Immature natural killer cell (primary cell): ENCODE results near the gene TPRG1. TPM values are rescaled to one million over a fixed set of nuclear protein-coding genes. Genes with fewer than 3 reads are reported as not detected.

Experiments
- DNase-seq, 3 donors: peaks; one replicate each; pipeline ENCODE4 v3.0.0; 2022; ENCODE audit warnings: mixed read lengths in 1 of 3
- H3K27ac Mint-ChIP-seq, 6 donors: one replicate each; pipeline ENCODE4 v1.8.0; 2020; ENCODE audit warnings: mixed read lengths in 6 of 6, mild to moderate bottlenecking in 5 of 6, inconsistent platforms in 4 of 6, moderate library complexity in 3 of 6
- H3K27me3 Mint-ChIP-seq, 3 donors: one replicate each; pipeline ENCODE4 v1.8.0; 2020 to 2021; ENCODE audit warnings: low read depth in 3 of 3, mild to moderate bottlenecking in 3 of 3, mixed read lengths in 3 of 3, moderate library complexity in 3 of 3, inconsistent platforms in 1 of 3
- H3K36me3 Mint-ChIP-seq, 3 donors: one replicate each; pipeline ENCODE4 v1.8.0; 2020; ENCODE audit warnings: mixed read lengths in 3 of 3, inconsistent platforms in 2 of 3, mild to moderate bottlenecking in 2 of 3
- H3K4me1 Mint-ChIP-seq, 2 donors: one replicate each; pipeline ENCODE4 v1.8.0; 2020; ENCODE audit warnings: inconsistent platforms in 2 of 2, mild to moderate bottlenecking in 2 of 2, mixed read lengths in 2 of 2, moderate library complexity in 1 of 2
- H3K4me3 Mint-ChIP-seq, 5 donors: one replicate each; pipeline ENCODE4 v1.8.0; 2020; ENCODE audit warnings: mild to moderate bottlenecking in 5 of 5, mixed read lengths in 5 of 5, inconsistent platforms in 3 of 5, moderate library complexity in 3 of 5
- H3K9me3 Mint-ChIP-seq, 6 donors: one replicate each; pipeline ENCODE4 v1.8.0; 2020; ENCODE audit warnings: mild to moderate bottlenecking in 6 of 6, mixed read lengths in 6 of 6, inconsistent platforms in 4 of 6, moderate library complexity in 3 of 6
- polyA plus RNA-seq, 3 donors: library from polyadenylated mRNA; unstranded; fragments of 300-500 nt; fragmentation: Illumina TruSeq; gene quantifications; one replicate each; pipeline ENCODE4 v1.2.3, GENCODE V29; 2021

The TPRG1 gene
- polyA plus RNA-seq, 3 donors from 2014 or later, result 0.38 to 6.0 TPM; not detected in 1

- no peak overlapping the region for H3K4me3 Mint-ChIP-seq
- no peaks in the 10 kb centered on the region for H3K9me3 Mint-ChIP-seq
- H3K27ac Mint-ChIP-seq, result no peak overlapping the region
- peaks cover 7 to 13% of the 10 kb centered on the region in 2 donors for H3K4me1 Mint-ChIP-seq
- no peak for DNase-seq
- no peaks in the 10 kb centered on the region for H3K36me3 Mint-ChIP-seq
- peaks cover 0 to 3% (median 0%) of the 10 kb centered on the region in 3 donors for H3K27me3 Mint-ChIP-seq
These were observed 183.3 kb downstream of the TPRG1 start for GRCh38 chr3:189355115-189355480.

GRCh38 chr3:189355481-189356201 lies 183.9 kb downstream of the TPRG1 start:
- DNase-seq, result peak in 1 of 3 donors; percentile 21
- H3K36me3 Mint-ChIP-seq, result no peaks in the 10 kb centered on the region
- peak overlapping the region in 2 of 5 donors; percentile 3 to 36 for H3K4me3 Mint-ChIP-seq
- peaks cover 0 to 3% (median 0%) of the 10 kb centered on the region in 3 donors for H3K27me3 Mint-ChIP-seq
- peak overlapping the region in 3 of 6 donors; percentile 9 to 24 (median 18) for H3K27ac Mint-ChIP-seq
- H3K9me3 Mint-ChIP-seq, result no peaks in the 10 kb centered on the region
- H3K4me1 Mint-ChIP-seq, result peaks cover 7 to 13% of the 10 kb centered on the region in 2 donors

- Mint-ChIP-seq H3K4me3 (no peak overlapping the region), H3K4me1 (peaks cover 7 to 13% of the 10 kb centered on the region in 2 donors), H3K27me3 (peaks cover 0 to 3% (median 0%) of the 10 kb centered on the region in 3 donors), H3K27ac (no peak overlapping the region), H3K9me3 (no peaks in the 10 kb centered on the region), H3K36me3 (no peaks in the 10 kb centered on the region)
- DNase-seq, result no peak
These were observed 188.5 kb downstream of the TPRG1 start for GRCh38 chr3:189360291-189360690.

- DNase-seq, result no peak
- peaks cover 0 to 3% (median 0%) of the 10 kb centered on the region in 3 donors for H3K27me3 Mint-ChIP-seq
- H3K4me3 Mint-ChIP-seq, result no peak overlapping the region
- H3K27ac Mint-ChIP-seq, result no peak overlapping the region
- no peaks in the 10 kb centered on the region for H3K9me3 Mint-ChIP-seq
- H3K36me3 Mint-ChIP-seq, result no peaks in the 10 kb centered on the region
- H3K4me1 Mint-ChIP-seq, result peaks cover 0 to 4% of the 10 kb centered on the region in 2 donors
These were observed 189.5 kb downstream of the TPRG1 start for GRCh38 chr3:189361103-189361835.

GRCh38 chr3:189363590-189364255 lies 192.0 kb downstream of the TPRG1 start:
- H3K27ac Mint-ChIP-seq, result no peak overlapping the region
- DNase-seq, result no peak
- no peak overlapping the region for H3K4me3 Mint-ChIP-seq
- H3K27me3 Mint-ChIP-seq, result no peaks in the 10 kb centered on the region
- no peaks in the 10 kb centered on the region for H3K9me3 Mint-ChIP-seq
- H3K4me1 Mint-ChIP-seq, result no peaks in the 10 kb centered on the region
- H3K36me3 Mint-ChIP-seq, result no peaks in the 10 kb centered on the region

GRCh38 chr3:189365609-189366564 lies 194.1 kb downstream of the TPRG1 start:
- peaks cover 0 to 2% (median 0%) of the 10 kb centered on the region in 3 donors for H3K27me3 Mint-ChIP-seq
- no peaks in the 10 kb centered on the region for H3K9me3 Mint-ChIP-seq
- no peaks in the 10 kb centered on the region for H3K36me3 Mint-ChIP-seq
- H3K27ac Mint-ChIP-seq, result no peak overlapping the region
- no peak overlapping the region for H3K4me3 Mint-ChIP-seq
- no peaks in the 10 kb centered on the region for H3K4me1 Mint-ChIP-seq
- no peak for DNase-seq

GRCh38 chr3:189368384-189368783 lies 196.6 kb downstream of the TPRG1 start:
- peaks cover 0 to 2% (median 0%) of the 10 kb centered on the region in 3 donors for H3K27me3 Mint-ChIP-seq
- no peaks in the 10 kb centered on the region for H3K36me3 Mint-ChIP-seq
- no peaks in the 10 kb centered on the region for H3K4me1 Mint-ChIP-seq
- no peak for DNase-seq
- no peak overlapping the region for H3K4me3 Mint-ChIP-seq
- no peak overlapping the region for H3K27ac Mint-ChIP-seq
- no peaks in the 10 kb centered on the region for H3K9me3 Mint-ChIP-seq

- Mint-ChIP-seq H3K9me3 (peaks cover 0 to 2% (median 0%) of the 10 kb centered on the region in 6 donors), H3K27ac (no peak overlapping the region), H3K4me3 (no peak overlapping the region), H3K36me3 (no peaks in the 10 kb centered on the region), H3K27me3 (peaks cover 0 to 4% (median 2%) of the 10 kb centered on the region in 3 donors), H3K4me1 (no peaks in the 10 kb centered on the region)
- no peak for DNase-seq
These were observed 197.9 kb downstream of the TPRG1 start for GRCh38 chr3:189369636-189370035.

GRCh38 chr3:189372243-189372642 lies 200.5 kb downstream of the TPRG1 start:
- Mint-ChIP-seq H3K27ac (no peak overlapping the region), H3K4me1 (no peaks in the 10 kb centered on the region), H3K9me3 (peaks cover 0 to 2% (median 0%) of the 10 kb centered on the region in 6 donors), H3K27me3 (peaks cover 0 to 6% (median 2%) of the 10 kb centered on the region in 3 donors), H3K36me3 (no peaks in the 10 kb centered on the region), H3K4me3 (no peak overlapping the region)
- DNase-seq, result no peak
